Measurements from ENCODE around the gene FAM241B. TPM values are rescaled to one million over a fixed set of nuclear protein-coding genes. Genes with fewer than 3 reads are reported as not detected.

Gene FAM241B
- polyA plus RNA-seq, 1 donor from 2014 or later = 135 TPM

- TF ChIP-seq POLR2AphosphoS5 (IDR thresholded peaks at IDR 0.05) (no peak), CTCF (IDR thresholded peaks at IDR 0.05; ENCODE audit: poor library complexity, severe bottlenecking) (no peak), SMC3 (conservative IDR thresholded peaks at IDR 0.05; ENCODE audit: poor library complexity) (no peak), REST (IDR thresholded peaks at IDR 0.05; ENCODE audit: borderline replicate concordance) (no peak), MXI1 (conservative IDR thresholded peaks at IDR 0.05; ENCODE audit: poor library complexity, severe bottlenecking) (no peak), EP300 (conservative IDR thresholded peaks at IDR 0.05; ENCODE audit: poor library complexity, severe bottlenecking) (no peak), TAF1 (IDR thresholded peaks at IDR 0.05; ENCODE audit: low read depth) (no peak), RAD21 (conservative IDR thresholded peaks at IDR 0.05) (no peak), EZH2 (IDR thresholded peaks at IDR 0.05; ENCODE audit: borderline replicate concordance, insufficient read depth, low read length, poor library complexity, severe bottlenecking) (no peak)
- H3K9me2 ChIP-seq (ENCODE audit: insufficient read depth, low read length) = no peaks in the 10 kb centered on the region
- peak overlapping the region; percentile 58 for H3K4me3 ChIP-seq (ENCODE audit: low read length)
- no peaks in the 10 kb centered on the region for H3K36me3 ChIP-seq (ENCODE audit: insufficient read depth, low read length)
- no peaks in the 10 kb centered on the region for H3K9me3 ChIP-seq (ENCODE audit: low read length)
- H3K79me2 ChIP-seq (replicated peaks; ENCODE audit: insufficient read depth, low read length) = no peaks in the 10 kb centered on the region
- H3F3A ChIP-seq (ENCODE audit: insufficient read depth, low read length, poor library complexity, severe bottlenecking) = peaks cover 4% of the 10 kb centered on the region
- no peaks in the 10 kb centered on the region for H4K20me1 ChIP-seq (ENCODE audit: insufficient read depth)
- H3K4me2 ChIP-seq (ENCODE audit: low read length) = peak overlapping the region; percentile 38
- H2AFZ ChIP-seq (ENCODE audit: low read depth, low read length) = no peak overlapping the region
- H3K9ac ChIP-seq (ENCODE audit: low read length) = peak overlapping the region; percentile 80
- no peaks in the 10 kb centered on the region for H3K27me3 ChIP-seq (ENCODE audit: insufficient read depth, low read depth, low read length)
- peak overlapping the region; percentile 97 for H3K27ac ChIP-seq (ENCODE audit: low read length)
Observed at GRCh38 chr10:69647126-69647525, 17.1 kb downstream of the FAM241B start.

GRCh38 chr10:69647819-69648218, 17.8 kb downstream of the FAM241B start:
- Histone ChIP-seq H2AFZ (ENCODE audit: low read depth, low read length) (no peak overlapping the region), H3K36me3 (ENCODE audit: insufficient read depth, low read length) (no peaks in the 10 kb centered on the region), H3K27me3 (ENCODE audit: insufficient read depth, low read depth, low read length) (no peaks in the 10 kb centered on the region), H3K9me3 (ENCODE audit: low read length) (no peaks in the 10 kb centered on the region), H4K20me1 (ENCODE audit: insufficient read depth) (no peaks in the 10 kb centered on the region), H3K4me3 (ENCODE audit: low read length) (peak overlapping the region; percentile 58), H3F3A (ENCODE audit: insufficient read depth, low read length, poor library complexity, severe bottlenecking) (peaks cover 4% of the 10 kb centered on the region), H3K4me2 (ENCODE audit: low read length) (no peak overlapping the region), H3K79me2 (replicated peaks; ENCODE audit: insufficient read depth, low read length) (no peaks in the 10 kb centered on the region), H3K9ac (ENCODE audit: low read length) (peak overlapping the region; percentile 80), H3K27ac (ENCODE audit: low read length) (peak overlapping the region; percentile 97), H3K9me2 (ENCODE audit: insufficient read depth, low read length) (no peaks in the 10 kb centered on the region)
- TF ChIP-seq POLR2AphosphoS5 (IDR thresholded peaks at IDR 0.05) = no peak
- TF ChIP-seq MXI1 (conservative IDR thresholded peaks at IDR 0.05; ENCODE audit: poor library complexity, severe bottlenecking) = no peak
- no peak for TF ChIP-seq RAD21 (conservative IDR thresholded peaks at IDR 0.05)
- no peak for TF ChIP-seq REST (IDR thresholded peaks at IDR 0.05; ENCODE audit: borderline replicate concordance)
- no peak for TF ChIP-seq CTCF (IDR thresholded peaks at IDR 0.05; ENCODE audit: poor library complexity, severe bottlenecking)
- no peak for TF ChIP-seq EP300 (conservative IDR thresholded peaks at IDR 0.05; ENCODE audit: poor library complexity, severe bottlenecking)
- no peak for TF ChIP-seq SMC3 (conservative IDR thresholded peaks at IDR 0.05; ENCODE audit: poor library complexity)
- TF ChIP-seq TAF1 (IDR thresholded peaks at IDR 0.05; ENCODE audit: low read depth) = no peak
- no peak for TF ChIP-seq EZH2 (IDR thresholded peaks at IDR 0.05; ENCODE audit: borderline replicate concordance, insufficient read depth, low read length, poor library complexity, severe bottlenecking)
